Tongue (tissue), 2 donors: Measurements from ENCODE around the gene CDKAL1. TPM values are rescaled to one million over a fixed set of nuclear protein-coding genes. Genes with fewer than 3 reads are reported as not detected.
"Not testable (repeated sequence)": the region's sequence is repeated elsewhere in the genome, so short reads cannot be mapped to it uniquely, and the experiment has no call there.

Source experiments
- DNase-seq: peaks from one replicate; pipeline ENCODE4 v3.0.0-alpha.2; 2015
- total RNA-seq: library from RNA; depleted of rRNA; stranded (reverse); fragments of >200 nt; gene quantifications from one replicate; pipeline ENCODE4 v1.2.3, GENCODE V29; 2014

CDKAL1 gene
- total RNA-seq, 1 donor from 2014 or later = 36.5 TPM

- no peak for DNase-seq
These were observed 347.1 kb downstream of the CDKAL1 start for GRCh38 chr6:20881365-20881764.

DNA sequence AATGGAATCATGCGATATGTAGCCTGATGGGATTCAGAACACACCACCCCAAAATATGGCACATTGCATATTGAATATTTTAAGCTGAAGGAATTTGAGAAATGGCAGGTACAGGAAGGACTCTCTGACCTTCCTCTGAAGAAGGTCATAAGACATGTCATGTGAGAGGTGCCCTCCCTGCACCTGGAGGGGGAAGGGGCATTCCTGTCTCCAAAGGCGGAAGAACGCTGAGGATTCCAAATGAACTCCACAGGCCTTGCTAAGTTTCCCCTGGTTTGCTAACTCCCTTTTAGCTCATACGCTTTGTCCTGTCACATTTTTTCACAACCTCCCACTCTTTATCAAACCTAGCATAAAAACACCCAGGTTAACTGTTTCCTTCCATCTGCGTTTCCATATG, 347.8 kb downstream of the CDKAL1 start:
- DNase-seq = no peak

DNA sequence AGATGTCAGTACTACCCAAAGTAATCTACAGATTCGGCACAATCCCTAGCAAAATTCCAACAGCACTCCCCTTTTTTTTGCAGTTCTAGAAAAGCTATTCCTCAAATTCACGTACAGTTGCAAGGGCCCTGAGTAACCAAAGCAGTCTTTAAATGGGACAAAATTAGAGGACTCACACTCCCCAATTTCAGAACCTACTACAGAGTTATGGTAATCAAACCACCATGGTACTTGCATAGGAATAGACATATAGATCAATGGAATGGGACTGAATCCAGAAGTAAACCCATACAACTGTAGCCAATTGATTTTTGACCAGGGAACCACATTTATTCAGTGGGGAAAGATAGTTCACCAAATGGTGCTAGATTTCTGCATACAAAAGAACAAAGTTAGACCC, 350.8 kb downstream of the CDKAL1 start:
- DNase-seq = no peak

DNA sequence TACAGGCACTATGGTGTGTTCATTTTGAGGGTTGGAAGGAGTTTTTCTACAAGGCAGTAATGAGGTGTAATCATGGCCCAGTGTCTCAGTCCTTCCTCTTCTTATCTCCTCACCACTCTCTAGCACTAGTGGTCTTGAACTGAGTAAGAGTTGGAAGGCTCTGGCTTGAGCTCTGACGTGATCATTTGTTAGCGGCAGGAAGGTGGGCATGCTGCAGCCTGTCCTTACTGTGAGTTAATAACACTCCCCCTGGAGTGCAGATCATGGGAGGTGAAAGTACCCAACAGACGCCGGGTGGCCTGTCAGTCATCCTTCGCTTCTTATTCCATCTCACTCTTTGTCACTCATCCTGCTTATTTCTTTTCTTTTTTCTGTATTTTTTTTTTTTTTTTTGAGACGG, 356.9 kb downstream of the CDKAL1 start:
- no peak for DNase-seq

- no peak for DNase-seq
These were observed 358.1 kb downstream of the CDKAL1 start for GRCh38 chr6:20892365-20892764.

DNA sequence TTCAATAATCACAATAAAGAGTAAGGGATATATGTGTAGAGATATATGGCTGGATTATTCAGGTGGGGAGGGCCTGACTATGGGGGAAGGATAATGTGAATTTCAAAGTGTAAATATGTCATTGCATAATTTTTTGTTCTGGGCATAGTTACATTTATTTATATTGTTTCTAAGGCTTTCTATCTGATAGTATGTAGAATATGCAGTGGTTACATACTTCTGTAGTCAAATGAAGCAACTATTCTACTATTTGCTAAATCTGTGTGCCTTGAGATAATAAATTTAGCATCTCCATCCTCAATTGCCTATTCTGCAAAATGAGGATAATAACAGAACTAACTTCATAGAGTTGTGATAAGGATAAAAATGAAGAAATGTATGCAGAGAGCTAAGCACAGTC, 359.2 kb downstream of the CDKAL1 start:
- no peak for DNase-seq

DNA sequence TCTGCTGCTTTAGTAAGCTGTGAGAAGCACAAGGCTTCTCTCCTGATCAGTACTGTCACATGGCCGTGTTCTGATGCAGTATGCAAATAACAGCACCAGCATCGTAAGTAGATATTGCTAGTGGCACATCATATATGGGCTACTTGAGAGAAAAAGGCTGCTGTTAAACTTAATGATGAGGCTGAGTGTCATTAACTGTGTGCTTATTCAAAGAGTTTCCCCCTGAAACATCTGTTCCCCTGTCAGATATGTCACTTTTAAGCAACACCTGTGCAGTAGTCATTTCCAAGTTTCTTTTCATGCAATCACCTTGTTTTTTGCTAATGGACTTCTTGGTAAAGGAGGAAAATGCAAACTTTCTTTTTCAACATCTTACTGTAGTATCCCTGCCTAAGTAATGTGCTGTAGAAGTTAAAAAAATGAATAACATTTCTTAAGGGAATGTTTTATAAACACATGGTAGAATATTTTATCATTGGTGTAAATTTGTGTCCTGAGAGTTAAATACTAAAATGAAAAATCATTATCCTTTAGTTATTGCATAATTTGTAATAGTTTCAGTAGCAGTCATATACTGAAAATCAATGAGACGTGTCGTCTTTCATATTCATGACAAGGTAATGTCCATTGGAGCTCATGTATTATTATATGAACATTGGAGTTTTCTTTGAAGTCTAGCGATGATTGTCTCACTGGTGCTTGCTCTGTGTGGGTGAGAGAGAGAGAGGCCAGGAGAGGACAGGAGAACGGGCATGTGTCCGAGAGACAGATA, 366.3 kb downstream of the CDKAL1 start:
- DNase-seq = no peak

GRCh38 chr6:20905377-20905776, 371.1 kb downstream of the CDKAL1 start:
- DNase-seq = no peak

DNA sequence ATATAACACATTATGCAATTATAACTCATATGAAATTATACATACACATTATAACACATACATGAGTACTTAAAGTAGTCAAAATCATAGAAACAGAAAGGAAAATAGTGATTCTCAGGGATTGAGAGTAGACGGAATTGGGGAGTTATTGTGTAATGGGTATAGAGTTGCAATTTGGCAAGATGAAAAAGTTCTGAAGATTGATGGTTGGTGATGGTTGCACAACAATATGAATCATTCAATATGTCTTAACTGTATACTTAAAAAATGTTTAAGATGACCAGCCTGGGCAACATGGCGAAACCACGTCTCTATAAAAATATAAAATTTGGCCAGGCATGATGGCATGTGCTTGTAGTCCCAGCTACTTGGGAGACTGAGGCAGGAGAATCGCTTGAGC, 372.7 kb downstream of the CDKAL1 start:
- no peak for DNase-seq

DNA sequence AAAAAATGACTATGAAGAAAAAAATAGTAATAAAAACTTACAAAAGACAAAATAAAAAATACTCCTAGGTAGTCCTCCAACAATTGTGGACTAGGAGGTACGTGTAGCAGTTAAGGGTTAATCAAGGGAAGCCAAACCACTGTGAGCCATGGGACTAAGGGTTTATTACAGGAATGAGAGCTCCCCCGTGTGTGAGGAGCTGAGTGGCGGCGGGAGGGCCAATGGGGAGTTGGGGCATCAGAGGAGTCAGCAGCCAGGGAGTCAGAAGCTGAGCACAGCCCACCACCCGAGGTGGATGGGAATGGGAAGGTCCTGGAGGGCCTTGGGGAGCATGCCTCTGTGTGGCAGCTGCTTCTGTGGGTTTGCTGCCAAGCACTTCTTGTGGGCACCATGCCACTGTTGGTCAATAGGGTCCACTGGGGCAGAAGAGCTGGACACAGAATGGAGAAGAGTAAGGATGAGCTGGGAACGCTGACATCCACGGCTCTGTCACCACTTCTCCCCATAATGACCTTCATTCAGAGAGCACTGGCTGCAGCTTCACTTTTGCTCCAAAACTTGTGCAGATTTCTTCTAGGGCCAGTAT, 373.3 kb downstream of the CDKAL1 start:
- no peak for DNase-seq

GRCh38 chr6:20909621-20910020, 375.4 kb downstream of the CDKAL1 start:
- no peak for DNase-seq

DNA sequence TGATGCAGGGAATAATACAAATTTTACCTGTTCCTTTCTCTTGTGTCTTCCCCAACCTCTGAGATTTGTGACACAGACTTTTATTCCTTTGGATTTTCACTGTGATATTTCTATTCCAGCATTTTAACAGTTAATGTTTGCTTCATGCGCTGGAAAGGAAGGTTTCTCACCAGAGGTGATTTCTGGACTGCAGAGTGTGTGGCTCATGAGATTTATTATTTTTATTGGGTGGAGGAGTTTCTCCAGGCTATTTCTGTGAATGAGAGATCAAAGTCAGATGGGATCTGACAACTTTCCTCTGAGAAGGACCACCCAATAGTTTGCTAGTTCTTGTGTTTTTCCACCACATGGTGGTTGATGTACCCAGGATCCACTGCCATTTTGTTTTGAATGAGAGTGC, 377.5 kb downstream of the CDKAL1 start:
- no peak for DNase-seq

DNA sequence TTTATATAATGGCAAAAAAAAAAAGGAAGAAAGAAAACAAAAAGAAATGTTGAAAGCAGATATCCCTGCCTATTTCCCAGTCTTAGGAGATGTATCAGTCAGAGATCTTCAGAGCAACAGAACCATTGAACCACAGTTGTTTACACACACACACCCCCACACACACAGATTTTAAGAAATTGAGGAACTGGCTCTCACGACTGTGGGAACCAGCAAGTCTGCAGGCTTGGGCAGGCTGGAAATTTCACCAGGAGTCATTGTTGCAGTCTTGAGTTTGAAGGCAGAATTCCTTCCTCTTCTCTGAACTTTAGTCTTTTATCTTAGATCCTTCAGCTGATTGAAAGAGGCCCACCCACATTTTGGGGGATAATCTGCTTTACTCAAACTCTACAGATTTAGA, 380.9 kb downstream of the CDKAL1 start:
- no peak for DNase-seq

DNA sequence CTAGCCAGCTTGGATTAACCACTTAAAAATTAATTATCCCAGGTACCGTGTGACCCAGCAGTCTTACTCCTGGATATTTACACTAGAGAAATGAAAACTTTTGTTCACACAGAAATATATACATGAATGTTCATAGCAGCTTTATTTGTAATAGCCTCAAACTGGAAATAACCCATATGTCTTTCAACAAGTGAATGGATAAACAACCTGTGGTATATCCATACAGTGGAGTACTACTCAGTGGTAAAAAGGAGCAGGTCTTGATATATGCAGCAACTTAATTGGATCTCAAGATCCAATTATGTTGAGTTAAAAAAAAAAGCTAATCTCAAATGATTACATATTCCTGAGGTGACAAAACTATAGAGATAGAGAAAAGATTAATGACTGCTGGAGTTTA, 381.4 kb downstream of the CDKAL1 start:
- no peak for DNase-seq

DNA sequence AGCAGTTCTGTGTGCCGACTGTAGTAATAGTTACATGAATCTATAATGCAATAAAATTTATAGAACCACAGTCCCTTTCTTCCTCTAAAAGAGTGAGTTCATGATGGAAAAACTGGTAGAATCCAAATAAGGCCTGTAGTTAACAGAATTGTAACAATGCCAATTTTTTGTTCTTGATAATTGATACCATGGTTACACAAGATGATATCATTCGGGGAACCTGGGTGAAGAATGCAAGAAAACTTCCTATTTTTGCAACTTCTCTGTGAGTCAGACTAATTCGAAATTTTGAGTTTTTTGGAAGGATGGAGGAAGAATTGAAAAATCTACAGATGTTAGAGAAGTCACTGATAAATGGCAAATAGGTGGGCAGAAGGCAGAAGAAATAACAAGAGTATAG, 381.8 kb downstream of the CDKAL1 start:
- DNase-seq = no peak

GRCh38 chr6:20918868-20919267, 384.6 kb downstream of the CDKAL1 start:
- DNase-seq = no peak

GRCh38 chr6:20919677-20920385, 385.6 kb downstream of the CDKAL1 start:
- DNase-seq = no peak

- DNase-seq = no peak
These were observed 387.3 kb downstream of the CDKAL1 start for GRCh38 chr6:20921578-20921977.

GRCh38 chr6:20922743-20923142, 388.5 kb downstream of the CDKAL1 start:
- no peak for DNase-seq

- DNase-seq = not testable (repeated sequence)
These were observed 389.8 kb downstream of the CDKAL1 start for GRCh38 chr6:20924094-20924493.

DNA sequence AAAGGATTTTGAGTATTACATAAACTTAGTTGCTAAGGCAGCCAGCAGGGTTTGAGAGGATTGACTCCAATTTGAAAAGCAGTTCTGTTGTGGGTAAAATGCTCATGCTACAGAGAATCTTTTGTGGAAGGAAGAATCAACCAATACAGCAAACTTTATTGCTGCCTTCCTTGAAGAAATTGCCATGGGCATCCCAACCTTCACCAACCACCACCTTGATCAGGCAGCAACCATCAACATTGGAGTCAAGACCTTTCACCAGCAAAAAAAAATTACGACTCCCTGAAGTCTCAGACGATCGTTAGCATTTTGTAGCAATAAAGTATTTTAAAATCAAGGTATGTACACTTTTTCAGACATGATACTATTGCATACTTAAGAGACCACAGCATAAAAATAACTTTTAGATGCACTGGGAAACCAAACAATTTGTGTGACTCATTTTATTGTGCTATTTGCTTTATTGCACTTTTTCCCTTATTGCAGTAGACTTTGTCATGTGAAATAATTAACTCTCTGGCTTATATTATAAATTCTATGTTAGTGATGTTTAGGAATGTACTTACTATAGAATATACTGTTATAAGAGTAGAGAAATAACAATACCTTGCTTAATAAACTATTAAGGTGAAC, 390.8 kb downstream of the CDKAL1 start:
- DNase-seq = no peak

GRCh38 chr6:20927130-20927860, 393.0 kb downstream of the CDKAL1 start:
- no peak for DNase-seq
